Measurements from ENCODE around the gene MYMX.

Gene MYMX

DNA sequence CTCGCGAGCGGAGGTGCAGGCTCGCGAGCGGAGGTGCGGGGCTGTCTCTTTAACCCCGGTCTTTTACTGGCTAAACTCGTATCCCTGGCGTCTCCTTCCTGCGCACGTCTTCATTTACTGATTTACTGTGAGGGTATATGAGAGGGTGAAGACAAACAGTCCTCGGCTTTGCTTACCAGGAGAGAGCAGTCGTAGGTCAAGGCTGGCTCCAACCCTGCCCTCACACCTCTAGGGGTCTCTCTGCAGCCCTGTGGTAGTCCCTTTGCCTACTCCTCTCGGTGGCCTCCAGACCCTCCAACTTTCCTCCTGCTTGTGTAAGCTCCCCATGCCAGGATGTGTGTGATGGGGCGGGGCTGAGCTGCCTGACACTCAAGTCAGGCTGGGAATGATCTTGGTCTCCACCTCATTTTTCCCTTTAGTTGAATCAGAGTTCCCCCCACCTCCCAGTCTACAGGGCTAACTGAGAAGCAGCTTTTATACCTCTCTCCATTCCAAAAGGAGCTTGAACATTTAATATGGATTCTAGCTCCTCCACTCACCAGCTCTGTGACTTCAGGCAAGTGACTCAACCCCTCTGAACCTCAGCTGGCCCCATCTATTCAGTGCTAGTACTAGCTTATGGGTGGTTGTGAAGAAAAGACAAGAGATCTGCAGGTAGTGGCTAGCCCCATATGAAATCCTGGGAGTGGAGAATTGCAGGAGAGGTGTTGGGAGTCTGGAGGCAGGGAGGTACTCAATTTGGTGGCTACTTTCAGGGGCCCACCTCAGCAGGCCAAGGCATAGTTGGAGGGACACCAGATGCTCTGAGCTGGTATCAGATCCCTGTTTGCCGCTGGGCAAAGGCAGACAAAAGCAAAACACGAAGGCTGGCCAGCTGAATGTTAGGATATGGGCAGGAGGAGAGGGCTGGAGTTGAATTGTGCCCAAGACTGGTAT, 7.6 kb downstream of the MYMX start:
- TF ChIP-seq, protein P1, sequence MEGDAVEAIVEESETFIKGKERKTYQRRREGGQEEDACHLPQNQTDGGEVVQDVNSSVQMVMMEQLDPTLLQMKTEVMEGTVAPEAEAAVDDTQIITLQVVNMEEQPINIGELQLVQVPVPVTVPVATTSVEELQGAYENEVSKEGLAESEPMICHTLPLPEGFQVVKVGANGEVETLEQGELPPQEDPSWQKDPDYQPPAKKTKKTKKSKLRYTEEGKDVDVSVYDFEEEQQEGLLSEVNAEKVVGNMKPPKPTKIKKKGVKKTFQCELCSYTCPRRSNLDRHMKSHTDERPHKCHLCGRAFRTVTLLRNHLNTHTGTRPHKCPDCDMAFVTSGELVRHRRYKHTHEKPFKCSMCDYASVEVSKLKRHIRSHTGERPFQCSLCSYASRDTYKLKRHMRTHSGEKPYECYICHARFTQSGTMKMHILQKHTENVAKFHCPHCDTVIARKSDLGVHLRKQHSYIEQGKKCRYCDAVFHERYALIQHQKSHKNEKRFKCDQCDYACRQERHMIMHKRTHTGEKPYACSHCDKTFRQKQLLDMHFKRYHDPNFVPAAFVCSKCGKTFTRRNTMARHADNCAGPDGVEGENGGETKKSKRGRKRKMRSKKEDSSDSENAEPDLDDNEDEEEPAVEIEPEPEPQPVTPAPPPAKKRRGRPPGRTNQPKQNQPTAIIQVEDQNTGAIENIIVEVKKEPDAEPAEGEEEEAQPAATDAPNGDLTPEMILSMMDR (IDR thresholded peaks at IDR 0.05; ENCODE audit: insufficient read depth, missing control alignments) = no peak
- DNase-seq (ENCODE audit: insufficient read length, low spot score) (no peak), FAIRE-seq (no peak)

DNA sequence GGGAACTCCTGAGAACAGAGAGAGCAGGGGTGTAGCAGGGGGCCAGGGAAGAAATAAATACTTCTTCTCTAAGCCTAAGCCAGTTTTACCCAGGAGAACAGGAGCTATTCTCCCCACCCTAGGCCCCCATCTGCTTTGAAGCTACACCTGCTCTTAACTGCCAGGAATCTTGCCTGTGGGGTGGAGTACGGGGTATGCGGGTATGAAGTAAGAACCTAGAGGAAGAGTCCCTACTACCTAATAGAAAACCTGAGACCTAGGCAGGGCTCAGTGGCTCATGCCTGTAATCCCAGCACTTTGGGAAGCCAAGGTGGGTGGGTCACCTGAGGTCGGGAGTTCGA, 8.2 kb downstream of the MYMX start:
- DNase-seq (ENCODE audit: insufficient read length, low spot score) (no peak), FAIRE-seq (no peak)
- TF ChIP-seq, protein P1 (IDR thresholded peaks at IDR 0.05; ENCODE audit: insufficient read depth, missing control alignments) = no peak

DNA sequence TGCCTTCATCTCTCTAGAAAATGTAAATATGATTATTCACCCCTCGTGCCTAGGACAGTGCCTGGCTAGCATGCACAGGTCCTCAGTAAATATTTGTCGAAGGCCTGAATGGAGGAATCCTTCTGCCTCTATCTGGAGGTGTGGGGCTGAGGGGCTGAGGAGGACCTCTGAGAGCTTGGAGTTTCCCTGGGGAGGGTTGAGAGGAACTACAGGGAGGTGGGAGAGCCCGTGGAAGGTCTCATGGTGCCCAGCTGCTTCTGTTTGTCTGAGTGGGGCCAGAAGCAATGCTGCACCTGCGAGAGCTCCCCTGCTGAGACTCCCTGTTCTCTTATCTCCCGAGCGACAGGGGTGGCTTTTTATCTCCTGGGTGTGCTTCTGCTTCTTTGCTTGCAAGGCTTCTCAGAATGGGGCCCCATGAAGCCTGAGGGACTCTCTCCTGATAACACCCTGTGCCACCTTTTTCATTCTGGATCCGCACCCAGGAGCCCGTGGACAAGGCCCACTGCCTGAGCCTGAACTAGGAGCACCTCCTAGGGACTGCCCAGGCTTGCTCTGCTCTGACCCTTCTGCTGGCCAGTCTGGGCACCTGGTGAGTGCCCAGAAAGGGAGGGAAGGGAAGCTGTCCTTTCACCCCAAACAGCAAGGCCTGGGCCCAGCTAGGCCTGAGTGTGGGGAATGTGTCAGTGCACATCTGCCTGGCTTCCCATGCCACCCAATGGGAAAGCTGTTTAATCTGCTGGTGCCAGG, 9.0 kb downstream of the MYMX start:
- TF ChIP-seq, protein P1 (IDR thresholded peaks at IDR 0.05; ENCODE audit: insufficient read depth, missing control alignments) = no peak
- FAIRE-seq = no peak
- DNase-seq (ENCODE audit: insufficient read length, low spot score) = no peak

DNA sequence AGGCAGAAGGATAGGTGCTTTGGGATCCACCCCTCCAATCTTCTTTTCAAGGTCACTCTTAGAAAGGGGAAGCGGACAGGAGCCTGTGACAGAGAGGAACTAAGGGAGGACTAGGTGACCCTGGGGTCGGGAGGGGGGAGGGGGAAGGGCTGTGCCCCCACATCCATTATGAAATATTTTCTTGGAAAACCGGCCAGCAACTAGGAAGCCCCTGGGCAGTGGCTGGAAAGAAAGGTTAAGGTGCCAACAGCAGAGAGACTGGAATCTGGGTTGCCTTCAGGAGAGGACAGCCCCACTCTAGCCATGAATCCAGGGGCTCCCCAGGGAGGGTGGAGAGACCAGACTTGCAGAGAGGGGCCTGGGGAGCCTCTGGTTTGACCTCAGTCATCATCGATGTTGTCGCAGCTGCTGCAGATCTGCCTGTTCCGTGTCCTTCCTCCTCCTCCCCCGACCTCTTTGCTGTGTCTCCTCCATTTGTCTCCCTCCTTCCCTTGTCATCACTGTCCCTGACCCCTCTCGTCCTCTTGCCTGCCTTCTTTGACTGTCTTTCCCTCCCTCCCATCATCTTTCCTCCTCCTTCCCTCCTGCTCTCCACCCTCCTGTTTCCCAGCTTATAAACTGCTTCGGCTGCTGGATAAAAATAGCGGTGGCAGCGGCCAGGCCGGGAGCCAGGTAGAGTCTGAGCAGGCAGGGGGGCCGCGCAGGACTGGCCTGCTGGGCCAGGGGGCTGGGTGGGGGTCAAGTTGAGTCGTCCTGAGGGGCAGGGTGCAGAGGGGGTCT, 9.8 kb downstream of the MYMX start:
- DNase-seq (ENCODE audit: insufficient read length, low spot score) (no peak), FAIRE-seq (no peak)
- TF ChIP-seq, protein P1 (IDR thresholded peaks at IDR 0.05; ENCODE audit: insufficient read depth, missing control alignments) = no peak

DNA sequence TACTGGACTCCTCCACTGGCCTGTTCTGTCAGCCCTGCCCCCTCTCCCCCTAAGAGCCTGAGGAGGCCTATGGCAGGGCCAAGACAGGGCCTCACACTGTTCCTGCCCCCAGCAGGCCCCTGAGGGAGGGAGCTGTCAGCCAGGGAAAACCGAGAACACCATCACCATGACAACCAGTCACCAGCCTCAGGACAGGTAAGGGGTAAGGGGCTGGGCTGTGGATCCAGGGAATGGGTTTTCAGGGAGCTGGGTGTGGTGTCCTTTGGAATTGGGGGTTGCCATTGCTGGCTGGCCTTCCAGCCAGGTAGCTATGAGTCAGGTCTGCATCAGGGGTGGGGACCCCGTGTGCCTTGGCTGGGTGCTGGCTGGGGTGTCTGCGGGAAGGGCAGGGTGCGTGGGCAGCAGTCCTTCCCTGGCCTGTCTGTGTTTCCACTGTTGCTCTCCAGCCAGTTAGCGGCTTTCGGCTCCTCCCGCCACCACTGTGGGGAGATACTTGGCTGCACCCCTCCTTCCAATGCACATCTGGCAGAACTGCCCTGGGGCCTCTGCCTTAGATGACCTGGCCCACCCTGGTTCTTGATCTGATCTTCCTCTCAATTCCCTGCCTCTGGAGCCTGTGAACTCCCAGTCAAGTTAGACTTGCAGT, 10.5 kb downstream of the MYMX start:
- no peak for FAIRE-seq
- TF ChIP-seq, protein P1 (IDR thresholded peaks at IDR 0.05; ENCODE audit: insufficient read depth, missing control alignments) = no peak
- DNase-seq (ENCODE audit: insufficient read length, low spot score) = no peak

DNA sequence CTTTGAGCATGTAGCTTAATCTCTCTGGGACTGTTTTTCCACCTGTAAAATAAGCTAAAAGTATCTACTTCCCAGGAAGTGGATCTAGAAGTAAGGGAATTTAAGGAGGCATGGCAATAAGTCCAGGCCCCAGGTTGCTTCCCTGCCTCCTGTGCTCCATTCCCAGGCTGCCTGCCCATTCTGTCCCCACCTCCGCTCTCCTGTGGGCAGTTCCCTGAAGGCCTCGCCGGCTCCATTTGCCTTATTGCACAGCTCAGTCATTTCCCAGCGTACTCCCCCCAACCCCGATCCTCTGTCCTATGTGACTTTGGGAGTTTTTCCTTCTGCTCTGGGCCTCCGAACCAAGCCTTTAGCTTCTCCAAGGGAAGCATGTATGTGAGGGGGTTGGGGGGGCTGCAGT, 11.3 kb downstream of the MYMX start:
- FAIRE-seq = no peak
- DNase-seq (ENCODE audit: insufficient read length, low spot score) = no peak
- TF ChIP-seq, protein P1 (IDR thresholded peaks at IDR 0.05; ENCODE audit: insufficient read depth, missing control alignments) = no peak

Measured in D721Med (cell line).